GM20431 (cell line): ENCODE results near the gene APC2.
"Not testable (repeated sequence)": the region's sequence is repeated elsewhere in the genome, so short reads cannot be mapped to it uniquely, and the experiment has no call there.

Experiments
- in situ Hi-C: fragments of 300-500 bp; cut with MseI, MboI; formaldehyde crosslinking; loops from one replicate; pipeline ENCODE4 v1.15.0; 2020; ENCODE audit warnings: low sequenced_read_pairs; ENCODE audit not compliant: unreplicated experiment

Gene APC2

GRCh38 chr19:1491849-1492170 lies 41.9 kb downstream of the APC2 start:
- in situ Hi-C loops, result no loop called here

- in situ Hi-C loops, result no loop called here
Measured at GRCh38 chr19:1492474-1493006, 42.6 kb downstream of the APC2 start.

GRCh38 chr19:1494115-1494815 lies 44.3 kb downstream of the APC2 start:
- in situ Hi-C loops, result no loop called here

- in situ Hi-C loops, result no loop called here
Measured at GRCh38 chr19:1495051-1495798, 45.3 kb downstream of the APC2 start.

- in situ Hi-C loops, result no loop called here
Measured at GRCh38 chr19:1495799-1496713, 46.1 kb downstream of the APC2 start.

- in situ Hi-C loops, result no loop called here
Measured at GRCh38 chr19:1496714-1497577, 47.0 kb downstream of the APC2 start.

GRCh38 chr19:1497578-1498235 lies 47.8 kb downstream of the APC2 start:
- in situ Hi-C loops, result no loop called here

GRCh38 chr19:1499231-1499630 lies 49.3 kb downstream of the APC2 start:
- in situ Hi-C loops, result not testable (repeated sequence)

- in situ Hi-C loops, result no loop called here
Measured at GRCh38 chr19:1501200-1501595, 51.3 kb downstream of the APC2 start.

GRCh38 chr19:1502433-1503088 lies 52.6 kb downstream of the APC2 start:
- in situ Hi-C loops, result no loop called here

- in situ Hi-C loops, result no loop called here
Measured at GRCh38 chr19:1503089-1503924, 53.4 kb downstream of the APC2 start.

GRCh38 chr19:1503925-1504773 lies 54.2 kb downstream of the APC2 start:
- in situ Hi-C loops, result no loop called here

- in situ Hi-C loops, result no loop called here
Measured at GRCh38 chr19:1505012-1505411, 55.1 kb downstream of the APC2 start.

- in situ Hi-C loops, result no loop called here
Measured at GRCh38 chr19:1505991-1506881, 56.3 kb downstream of the APC2 start.

GRCh38 chr19:1507192-1507660 lies 57.3 kb downstream of the APC2 start:
- in situ Hi-C loops, result no loop called here
